IMR-90 (cell line): ENCODE data around the gene NEGR1. TPM values are rescaled to one million over a fixed set of nuclear protein-coding genes. Genes with fewer than 3 reads are reported as not detected.

Source experiments
- ATAC-seq: fragments of 200-7000 bp; cut with Tn5 transposase; 2 replicates; pipeline ENCODE4 v1.9.1; 2020; ENCODE audit warnings: low read depth, mild to moderate bottlenecking, moderate library complexity
- BruUV-seq: library from RNA; stranded (reverse); fragments of 400-500 nt; replicated peaks from 2 replicates; lab custom pipeline; 2021; lab: Mats Ljungman, UMichigan
- CTCF ChIA-PET: fragments of 300-600 bp; formaldehyde crosslinking; extraction: SDS; loops from one replicate; lab custom pipeline; 2021; ENCODE audit warnings: antibody characterized with exemption; lab: Yijun Ruan, JAX
- POLR2A ChIA-PET: fragments of 300-600 bp; sonication (Branson Sonifier 250); formaldehyde crosslinking; loops from one replicate; lab custom pipeline; 2022; ENCODE audit warnings: antibody characterized with exemption; ENCODE audit not compliant: unreplicated experiment; lab: Charles Lee
- DNase-seq: peaks from one replicate; pipeline ENCODE4 v3.0.0; 2013
- H2AFZ ChIP-seq: replicated peaks from 2 replicates; pipeline ENCODE3; 2013; ENCODE audit warnings: low read length, mild to moderate bottlenecking; ENCODE audit not compliant: poor library complexity
- H2AK5ac ChIP-seq: 2 replicates; pipeline ENCODE4 v1.6.1; 2013; ENCODE audit warnings: low read depth, low read length, inconsistent platforms
- H2AK9ac ChIP-seq: replicated peaks from 2 replicates; pipeline ENCODE3; 2013; ENCODE audit warnings: mild to moderate bottlenecking, low read depth, low read length, moderate library complexity; ENCODE audit not compliant: poor library complexity
- H2BK120ac ChIP-seq: 2 replicates; pipeline ENCODE4 v1.6.1; 2013; ENCODE audit warnings: low read depth, low read length, inconsistent platforms
- H2BK15ac ChIP-seq: 3 replicates; pipeline ENCODE4 v1.6.1; 2013; ENCODE audit warnings: low read depth, low read length, inconsistent platforms
- H2BK20ac ChIP-seq: 2 replicates; pipeline ENCODE4 v1.6.1; 2013; ENCODE audit warnings: low read depth, mild to moderate bottlenecking, inconsistent platforms, low read length, moderate library complexity
- H2BK5ac ChIP-seq: 2 replicates; pipeline ENCODE4 v1.6.1; 2013; ENCODE audit warnings: mild to moderate bottlenecking, low read depth, low read length, inconsistent platforms; ENCODE audit not compliant: poor library complexity, severe bottlenecking
- H3K14ac ChIP-seq: replicated peaks from 2 replicates; pipeline ENCODE4 v1.6.1; 2013; ENCODE audit warnings: low read depth, low read length, inconsistent platforms
- H3K18ac ChIP-seq: 2 replicates; pipeline ENCODE4 v1.6.1; 2013; ENCODE audit warnings: low read depth, low read length, control low read depth
- H3K23ac ChIP-seq: 2 replicates; pipeline ENCODE4 v1.6.1; 2013; ENCODE audit warnings: low read depth, low read length, inconsistent platforms
- H3K27ac ChIP-seq: 2 replicates; pipeline ENCODE4 v1.5.1; 2013; ENCODE audit warnings: mild to moderate bottlenecking, control low read depth, low read length; ENCODE audit not compliant: insufficient read depth
- H3K27me3 ChIP-seq: 2 replicates; pipeline ENCODE4 v1.6.1; 2013; ENCODE audit warnings: low read length; ENCODE audit not compliant: control insufficient read depth, insufficient read depth
- H3K36me3 ChIP-seq: 2 replicates; pipeline ENCODE4 v1.6.1; 2013; ENCODE audit warnings: low read length, mixed read lengths; ENCODE audit not compliant: control insufficient read depth, insufficient read depth
- H3K4ac ChIP-seq: 2 replicates; pipeline ENCODE4 v1.6.1; 2013; ENCODE audit warnings: low read depth, low read length, inconsistent platforms
- H3K4me1 ChIP-seq: 2 replicates; pipeline ENCODE4 v1.6.1; 2013; ENCODE audit warnings: low read length, mixed read lengths; ENCODE audit not compliant: control insufficient read depth, insufficient read depth
- H3K4me2 ChIP-seq: 2 replicates; pipeline ENCODE4 v1.6.1; 2013; ENCODE audit warnings: low read depth, mild to moderate bottlenecking, control low read depth, low read length, moderate library complexity
- H3K4me3 ChIP-seq: 2 replicates; pipeline ENCODE4 v1.5.1; 2013; ENCODE audit warnings: low read depth, mild to moderate bottlenecking, control low read depth, low read length, moderate library complexity; ENCODE audit not compliant: insufficient read depth
- H3K56ac ChIP-seq: 2 replicates; pipeline ENCODE4 v1.6.1; 2013; ENCODE audit warnings: low read length, inconsistent platforms; ENCODE audit not compliant: insufficient read depth; ENCODE audit errors: extremely low read depth
- H3K79me1 ChIP-seq, 2 experiments: 2 replicates each; pipeline ENCODE4 v1.6.1; 2013; ENCODE audit warnings: low read length in 2 of 2, inconsistent platforms in 1 of 2, low read depth in 1 of 2
- H3K9ac ChIP-seq: 2 replicates; pipeline ENCODE4 v1.6.1; 2013; ENCODE audit warnings: low read depth, low read length, control low read depth
- H3K9me1 ChIP-seq: 2 replicates; pipeline ENCODE4 v1.6.1; 2013; ENCODE audit warnings: low read length, inconsistent platforms; ENCODE audit not compliant: insufficient read depth
- H3K9me3 ChIP-seq: 2 replicates; pipeline ENCODE4 v1.6.1; 2013; ENCODE audit warnings: low read length; ENCODE audit not compliant: control insufficient read depth, insufficient read depth
- H4K20me1 ChIP-seq: 2 replicates; pipeline ENCODE4 v1.6.1; 2013; ENCODE audit warnings: low read length, inconsistent platforms; ENCODE audit not compliant: insufficient read depth
- H4K5ac ChIP-seq: 2 replicates; pipeline ENCODE4 v1.6.1; 2013; ENCODE audit warnings: mild to moderate bottlenecking, low read depth, low read length, control low read depth
- H4K8ac ChIP-seq, 2 experiments: 2 replicates each; pipeline ENCODE4 v1.6.1; 2013; ENCODE audit warnings: low read depth in 2 of 2, low read length in 2 of 2, control low read depth in 1 of 2, inconsistent platforms in 1 of 2
- H4K91ac ChIP-seq: 2 replicates; pipeline ENCODE4 v1.6.1; 2013; ENCODE audit warnings: low read depth, low read length, inconsistent platforms; ENCODE audit not compliant: insufficient read depth
- CHD1 ChIP-seq: IDR thresholded peaks from 2 replicates; pipeline ENCODE4 v1.6.1; 2012; ENCODE audit warnings: low read depth, low read length, improper control_type of control experiment
- FOS ChIP-seq: fragments of 150-350 bp; IDR thresholded peaks from 2 replicates; pipeline ENCODE4 v1.6.1; 2016; ENCODE audit warnings: low read depth, low read length
- MAFK ChIP-seq: IDR thresholded peaks from 2 replicates; pipeline ENCODE4 v1.6.1; 2012; ENCODE audit warnings: low read depth, low read length, improper control_type of control experiment
- MXI1 ChIP-seq: IDR thresholded peaks from 2 replicates; pipeline ENCODE4 v1.6.1; 2012; ENCODE audit warnings: low read depth, mild to moderate bottlenecking, low read length, moderate library complexity, borderline replicate concordance
- POLR2A ChIP-seq: IDR thresholded peaks from 2 replicates; pipeline ENCODE4 v1.6.1; 2012; ENCODE audit warnings: mild to moderate bottlenecking, low read depth, low read length
- RAD21 ChIP-seq: IDR thresholded peaks from 2 replicates; pipeline ENCODE4 v1.6.1; 2012; ENCODE audit warnings: low read length, improper control_type of control experiment
- RCOR1 ChIP-seq: IDR thresholded peaks from 2 replicates; pipeline ENCODE4 v1.6.1; 2012; ENCODE audit warnings: mild to moderate bottlenecking, low read length, improper control_type of control experiment; ENCODE audit not compliant: insufficient replicate concordance
- RFX5 ChIP-seq: IDR thresholded peaks from 2 replicates; pipeline ENCODE4 v1.8.0; 2012; ENCODE audit warnings: low read depth, mild to moderate bottlenecking, low read length, moderate library complexity
- SMC3 ChIP-seq: fragments of 150-350 bp; IDR thresholded peaks from 2 replicates; pipeline ENCODE4 v1.6.1; 2016; ENCODE audit warnings: low read depth, mild to moderate bottlenecking, antibody characterized with exemption, low read length, moderate library complexity
- USF2 ChIP-seq: fragments of 150-350 bp; IDR thresholded peaks from 2 replicates; pipeline ENCODE4 v1.6.1; 2017; ENCODE audit warnings: mild to moderate bottlenecking, antibody characterized with exemption, low read length, low read depth
- WGBS, 2 experiments: methylation state at CpG; one replicate each; pipeline versions ENCODE4 v1.1.5 to v1.1.7; 2013; ENCODE audit warnings: missing lambda C conversion rate in 2 of 2; ENCODE audit not compliant: insufficient read length in 1 of 2; ENCODE audit errors: extremely low coverage in 2 of 2; 5-methylcytosine and 5-hydroxymethylcytosine counted together
- dilution Hi-C: fragments of 300-500 bp; cut with HindIII; formaldehyde crosslinking; loops from one replicate; pipeline ENCODE4 v1.14.3; 2018; ENCODE audit warnings: low sequenced_read_pairs; ENCODE audit not compliant: unreplicated experiment
- in situ Hi-C: fragments of 300-500 bp; cut with MboI; formaldehyde crosslinking; loops from 3 replicates; pipeline ENCODE4 v1.14.3; 2019; ENCODE audit warnings: low sequenced_read_pairs, inconsistent platforms, mixed read lengths
- intact Hi-C: fragments of 100-400 bp; cut with micrococcal nuclease; formaldehyde crosslinking; loops from 2 replicates; pipeline ENCODE4 v1.10.0; 2022
- polyA plus RNA-seq, 3 experiments: library from polyadenylated mRNA; depleted of rRNA; stranded (reverse); fragments of >200 nt; gene quantifications; 2 replicates each; pipeline ENCODE4 v1.2.3, GENCODE V29; 2012; ENCODE audit warnings: low replicate concordance in 1 of 3
- total RNA-seq: library from RNA; depleted of rRNA; stranded (reverse); fragments of >200 nt; gene quantifications from 2 replicates; pipeline ENCODE4 v1.2.3, GENCODE V29; 2012

Gene NEGR1
- total and polyA plus RNA-seq, 2 of the 4 experiments (the other 2 are of a cell fraction): 5.1 to 9.1 TPM

GRCh38 chr1:71548398-71548890 is 733.9 kb downstream of the NEGR1 start:
- Histone ChIP-seq H3K79me1 (no peaks in the 10 kb centered on the region), H4K91ac (no peak overlapping the region), H3K56ac (no peak overlapping the region), H3K4me3 (no peak overlapping the region), H3K27ac (no peak overlapping the region), H2BK5ac (no peak overlapping the region), H4K8ac (no peak overlapping the region), H3K14ac (no peak overlapping the region), H3K4me1 (no peaks in the 10 kb centered on the region), H2AK5ac (no peak overlapping the region), H3K18ac (no peak overlapping the region), H2BK15ac (no peak overlapping the region), H3K4ac (no peak overlapping the region), H2AK9ac (no peak overlapping the region), H2BK120ac (no peak overlapping the region), H3K4me2 (no peak overlapping the region), H3K9me1 (no peaks in the 10 kb centered on the region), H3K27me3 (no peaks in the 10 kb centered on the region), H3K9ac (no peak overlapping the region), H3K36me3 (no peaks in the 10 kb centered on the region), H4K5ac (no peak overlapping the region), H3K23ac (no peak overlapping the region), H4K20me1 (no peaks in the 10 kb centered on the region), H3K9me3 (no peaks in the 10 kb centered on the region), H2BK20ac (no peak overlapping the region), H2AFZ (no peak overlapping the region)
- DNase-seq (no peak), ATAC-seq (no peak)
- dilution Hi-C loops (no loop called here), intact Hi-C loops (no loop called here), in situ Hi-C loops (no loop called here)
- TF ChIP-seq POLR2A (no peak), MXI1 (no peak), SMC3 (no peak), RCOR1 (no peak), RAD21 (no peak), FOS (no peak), USF2 (no peak), MAFK (no peak), CHD1 (no peak), RFX5 (no peak)
- BruUV-seq: no TSS peak
- WGBS, 2 experiments: no CpG with 5 or more reads among the region's 7 CpGs
- POLR2A ChIA-PET: no interaction called here
- CTCF ChIA-PET: interaction anchor here (0.9 to 1.4 kb wide), 2 partner anchors 13 to 18 kb away, joined by 3 to 4 read pairs; no protein-coding TSS in a partner anchor
